Heart left ventricle (tissue), 16 donors: Measurements from ENCODE around the gene NAXE. TPM values are rescaled to one million over a fixed set of nuclear protein-coding genes. Genes with fewer than 3 reads are reported as not detected.

ENCODE experiments used
- ATAC-seq, 4 donors: fragments of 200-7000 bp; cut with Tn5 transposase; one replicate each; pipeline ENCODE4 v1.9.1; 2020 to 2022; ENCODE audit warnings: moderate library complexity in 4 of 4, mild to moderate bottlenecking in 3 of 4, moderate number of reproducible peaks in 1 of 4
- DNase-seq, 5 donors: peaks; one replicate each; pipeline ENCODE4 v3.0.0-alpha.2; 2020
- H3K27ac ChIP-seq, 12 donors: fragments of 200-600 bp; sonication (generic) in 4 of 12; one replicate each; pipeline versions ENCODE4 v1.5.0 to v1.8.0; 2016 to 2022; ENCODE audit warnings: mild to moderate bottlenecking in 2 of 12
- H3K27me3 ChIP-seq, 9 donors: fragments of 200-600 bp; sonication (generic) in 2 of 9; one replicate each; pipeline versions ENCODE4 v1.5.1 to v1.8.0; 2016 to 2022; ENCODE audit warnings: mild to moderate bottlenecking in 3 of 9
- H3K36me3 ChIP-seq, 9 donors: fragments of 200-600 bp; sonication (generic) in 2 of 9; one replicate each; pipeline versions ENCODE4 v1.5.0 to v1.8.0; 2018 to 2022; ENCODE audit warnings: mild to moderate bottlenecking in 2 of 9
- H3K4me1 ChIP-seq, 12 donors: fragments of 200-600 bp; sonication (generic) in 4 of 12; one replicate each; pipeline versions ENCODE4 v1.5.0 to v1.8.0; 2016 to 2022; ENCODE audit warnings: mild to moderate bottlenecking in 3 of 12
- H3K4me3 ChIP-seq, 12 donors: fragments of 200-600 bp; sonication (generic) in 4 of 12; one replicate each; pipeline versions ENCODE4 v1.5.0 to v1.8.0; 2017 to 2022; ENCODE audit warnings: mild to moderate bottlenecking in 9 of 12, moderate library complexity in 4 of 12
- H3K9me3 ChIP-seq, 12 donors: fragments of 200-600 bp; sonication (generic) in 4 of 12; one replicate each; pipeline versions ENCODE4 v1.5.0 to v1.8.0; 2016 to 2022; ENCODE audit warnings: mild to moderate bottlenecking in 1 of 12
- POLR2A ChIP-seq, 2 donors: fragments of 450-650 bp; IDR thresholded peaks; one replicate each; pipeline ENCODE4 v1.6.1; 2017; ENCODE audit warnings: antibody characterized with exemption in 2 of 2, mild to moderate bottlenecking in 2 of 2, moderate library complexity in 2 of 2
- WGBS, 4 donors: extraction: QIAGEN DNeasy Blood & Tissue Kit in 2 of 4; methylation state at CpG; one replicate each; pipeline versions ENCODE4 v1.1.5 to v1.1.7; 2013 to 2018; 5-methylcytosine and 5-hydroxymethylcytosine counted together
- intact Hi-C, 10 donors: fragments of 100-400 bp; cut with DNase I; formaldehyde crosslinking; loops; one replicate each; pipeline versions ENCODE4 v1.11.1 to v1.14.2; 2022
- polyA plus RNA-seq, 2 donors: library from polyadenylated mRNA; stranded (reverse); fragments of 200-250 nt; gene quantifications; one replicate each; pipeline ENCODE4 v1.2.3, GENCODE V29; 2013
- total RNA-seq, 9 donors: library from RNA; depleted of rRNA in 2 of 9; stranded (reverse); fragments of >200 nt in 2 of 9; fragmentation: NEBNext Ultra II Directional in 3 of 9; extraction: Animal tissue kit (Norgen Biotek cat#: 25700) in 3 of 9; gene quantifications; one replicate each; pipeline versions ENCODE4 v1.1.0 to v1.2.4, GENCODE V29; 2016 to 2023
- TF ChIP-seq, protein P1 (sequence below), 12 donors: fragments of 200-600 bp; sonication (generic) in 4 of 12; IDR thresholded peaks; one replicate each; pipeline versions ENCODE4 v1.5.0 to v1.8.0; 2018 to 2022; ENCODE audit warnings: antibody characterized with exemption in 12 of 12, mild to moderate bottlenecking in 5 of 12
- donor health status: ischemic (EF 13 %, LVEDD 7.1; RV severe dilation, severe dysfunction).
- donor health status: healthy with polysubstance abuse.
- donor health status: DM: no; HTN: yes; CAD: no.
- donor health status: DM: no; HTN: no; CAD: no.
- donor health status: ischemic (EF 25% LVEDD 6.9; RV normal size, moderate dysfunction).
- donor health status: ischemic (EF 25% LVEDD 5.7; RV mildly dilated, moderate dysfunction).
- donor health status: healthy.
- donor health status: DM: yes; HTN: yes; CAD: no.
- donor health status: ischemic (EF 35%, LVEDD 5.7; RV mildly dilated, moderate dysfunction).
- donor health status: nonischemic (EF 11% LVEDD 7.7; RV severe dilation, severe dysfunction).
- donor health status: DM: yes; HTN: yes; CAD: no.
- donor health status: PGD.
- donor health status: ischemic (EF 29% LVEDD 5.4; RV normal size, mild dysfunction).
- donor health status: nonischemic (EF 23%, LVEDD 6.1; RV moderate dilation, normal function).

The NAXE gene
- total and polyA plus RNA-seq, 11 donors = 75.8 to 141 (median 101) TPM

DNA sequence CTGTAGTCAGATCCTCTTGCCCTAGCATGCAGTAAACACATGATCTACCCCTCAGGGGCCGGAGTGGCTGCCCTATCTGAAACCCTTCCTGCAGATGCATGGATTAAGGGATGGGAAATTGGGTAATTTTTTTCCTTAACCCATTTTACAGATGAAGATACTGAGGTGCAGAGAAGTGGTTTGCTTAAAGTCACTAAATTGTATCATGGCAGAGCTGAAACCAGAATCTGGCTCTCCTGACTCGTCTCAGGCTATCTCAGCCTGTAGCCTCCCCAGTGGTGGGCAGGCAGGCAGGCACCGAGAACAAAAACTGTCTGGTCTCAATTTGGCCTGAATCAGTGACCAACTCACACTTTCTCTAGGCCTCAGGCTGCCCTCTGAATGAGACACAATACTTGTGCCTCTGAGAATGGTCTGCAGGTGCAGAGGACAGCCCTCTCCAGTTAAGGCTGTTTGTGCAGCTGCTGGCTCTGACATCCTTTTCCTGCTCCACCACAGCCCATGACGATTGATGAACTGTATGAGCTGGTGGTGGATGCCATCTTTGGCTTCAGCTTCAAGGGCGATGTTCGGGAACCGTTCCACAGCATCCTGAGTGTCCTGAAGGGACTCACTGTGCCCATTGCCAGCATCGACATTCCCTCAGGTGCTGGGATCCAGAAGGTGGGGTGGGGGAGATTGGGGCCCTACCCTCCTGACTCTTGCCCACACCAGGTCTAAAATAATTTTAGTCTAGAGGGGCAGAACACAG is 1.5 kb downstream of the NAXE start:
- WGBS, 4 donors = 84 to 89% (median 86%) methylated on average over 4 to 8 of the region's 8 CpGs
- no peak for TF ChIP-seq POLR2A (IDR thresholded peaks at IDR 0.05)
- TF ChIP-seq, protein P1, sequence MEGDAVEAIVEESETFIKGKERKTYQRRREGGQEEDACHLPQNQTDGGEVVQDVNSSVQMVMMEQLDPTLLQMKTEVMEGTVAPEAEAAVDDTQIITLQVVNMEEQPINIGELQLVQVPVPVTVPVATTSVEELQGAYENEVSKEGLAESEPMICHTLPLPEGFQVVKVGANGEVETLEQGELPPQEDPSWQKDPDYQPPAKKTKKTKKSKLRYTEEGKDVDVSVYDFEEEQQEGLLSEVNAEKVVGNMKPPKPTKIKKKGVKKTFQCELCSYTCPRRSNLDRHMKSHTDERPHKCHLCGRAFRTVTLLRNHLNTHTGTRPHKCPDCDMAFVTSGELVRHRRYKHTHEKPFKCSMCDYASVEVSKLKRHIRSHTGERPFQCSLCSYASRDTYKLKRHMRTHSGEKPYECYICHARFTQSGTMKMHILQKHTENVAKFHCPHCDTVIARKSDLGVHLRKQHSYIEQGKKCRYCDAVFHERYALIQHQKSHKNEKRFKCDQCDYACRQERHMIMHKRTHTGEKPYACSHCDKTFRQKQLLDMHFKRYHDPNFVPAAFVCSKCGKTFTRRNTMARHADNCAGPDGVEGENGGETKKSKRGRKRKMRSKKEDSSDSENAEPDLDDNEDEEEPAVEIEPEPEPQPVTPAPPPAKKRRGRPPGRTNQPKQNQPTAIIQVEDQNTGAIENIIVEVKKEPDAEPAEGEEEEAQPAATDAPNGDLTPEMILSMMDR (IDR thresholded peaks at IDR 0.05) = no peak
- no peak for DNase-seq
- intact Hi-C loops = loop anchor here in 4 of 10 donors (5.0 kb wide), 4 partner anchors 86 to 136 kb away; partner anchors contain the start of gene MEF2D (in 1 of the 4)
- Histone ChIP-seq H3K9me3 (no peaks in the 10 kb centered on the region), H3K36me3 (peaks cover 0 to 52% (median 40%) of the 10 kb centered on the region in 9 donors), H3K4me1 (peaks cover 0 to 17% (median 12%) of the 10 kb centered on the region in 12 donors), H3K27me3 (no peaks in the 10 kb centered on the region), H3K4me3 (no peak overlapping the region), H3K27ac (peak overlapping the region in 1 of 12 donors; percentile 92)
- no peak for ATAC-seq

- Histone ChIP-seq H3K27ac (no peak overlapping the region), H3K36me3 (peaks cover 0 to 57% (median 45%) of the 10 kb centered on the region in 9 donors), H3K4me3 (no peak overlapping the region), H3K9me3 (no peaks in the 10 kb centered on the region), H3K27me3 (no peaks in the 10 kb centered on the region), H3K4me1 (peaks cover 0 to 17% (median 12%) of the 10 kb centered on the region in 12 donors)
- intact Hi-C loops = loop anchor here in 4 of 10 donors (5.0 kb wide), 4 partner anchors 86 to 136 kb away; partner anchors contain the start of gene MEF2D (in 1 of the 4)
- WGBS, 4 donors = 89 to 92% (median 90%) methylated on average over 8 of the region's 8 CpGs
- TF ChIP-seq, protein P1 (IDR thresholded peaks at IDR 0.05) = no peak
- TF ChIP-seq POLR2A (IDR thresholded peaks at IDR 0.05) = no peak
- DNase-seq (no peak), ATAC-seq (no peak)
Observed at GRCh38 chr1:156593661-156593989, 2.0 kb downstream of the NAXE start.

GRCh38 chr1:156594190-156594589 is 2.6 kb downstream of the NAXE start:
- intact Hi-C loops = loop anchor here in 4 of 10 donors (5.0 kb wide), 4 partner anchors 87 to 137 kb away; partner anchors contain the start of gene MEF2D (in 1 of the 4)
- Histone ChIP-seq H3K4me3 (no peak overlapping the region), H3K9me3 (no peaks in the 10 kb centered on the region), H3K36me3 (peaks cover 0 to 62% (median 47%) of the 10 kb centered on the region in 9 donors), H3K27me3 (no peaks in the 10 kb centered on the region), H3K4me1 (peaks cover 0 to 17% (median 12%) of the 10 kb centered on the region in 12 donors), H3K27ac (no peak overlapping the region)
- DNase-seq (no peak), ATAC-seq (no peak)
- TF ChIP-seq POLR2A (IDR thresholded peaks at IDR 0.05) = no peak
- TF ChIP-seq, protein P1 (IDR thresholded peaks at IDR 0.05) = no peak
- 76 to 84% (median 80%) methylated on average over 3 of the region's 3 CpGs for WGBS, 4 donors

- WGBS, 4 donors = 86 to 95% (median 89%) methylated on average over 2 of the region's 2 CpGs
Observed at GRCh38 chr1:156595016-156595415, 3.4 kb downstream of the NAXE start.

More at GRCh38 chr1:156595016-156595415, 3.4 kb downstream of the NAXE start:
- DNase-seq (no peak), ATAC-seq (no peak)
- Histone ChIP-seq H3K27ac (no peak overlapping the region), H3K4me3 (no peak overlapping the region), H3K9me3 (no peaks in the 10 kb centered on the region), H3K27me3 (no peaks in the 10 kb centered on the region), H3K36me3 (peaks cover 0 to 62% (median 47%) of the 10 kb centered on the region in 9 donors), H3K4me1 (peaks cover 0 to 25% (median 12%) of the 10 kb centered on the region in 12 donors)
- intact Hi-C loops = loop anchor here in 1 of 10 donors (5.0 kb wide), 1 partner anchor 133 kb away; no protein-coding TSS in a partner anchor
- TF ChIP-seq, protein P1 (IDR thresholded peaks at IDR 0.05) = no peak
- TF ChIP-seq POLR2A (IDR thresholded peaks at IDR 0.05) = no peak
